Neural progenitor cell (in vitro differentiated cells): ENCODE measurements around the gene DRD1.

ENCODE experiments used
- CTCF ChIP-seq: fragments of 200-600 bp; sonication (generic); IDR thresholded peaks from 2 replicates; pipeline ENCODE4 v1.5.1; 2017; ENCODE audit warnings: antibody characterized with exemption, mild to moderate bottlenecking
- EZH2 ChIP-seq: fragments of 200-600 bp; sonication (generic); IDR thresholded peaks from 2 replicates; pipeline ENCODE4 v1.6.1; 2017; ENCODE audit warnings: antibody characterized with exemption, mild to moderate bottlenecking, moderate library complexity
- EZH2phosphoT487 ChIP-seq: fragments of 200-600 bp; sonication (generic); IDR thresholded peaks from 2 replicates; pipeline ENCODE4 v1.6.1; 2017; ENCODE audit warnings: antibody characterized with exemption

DNA sequence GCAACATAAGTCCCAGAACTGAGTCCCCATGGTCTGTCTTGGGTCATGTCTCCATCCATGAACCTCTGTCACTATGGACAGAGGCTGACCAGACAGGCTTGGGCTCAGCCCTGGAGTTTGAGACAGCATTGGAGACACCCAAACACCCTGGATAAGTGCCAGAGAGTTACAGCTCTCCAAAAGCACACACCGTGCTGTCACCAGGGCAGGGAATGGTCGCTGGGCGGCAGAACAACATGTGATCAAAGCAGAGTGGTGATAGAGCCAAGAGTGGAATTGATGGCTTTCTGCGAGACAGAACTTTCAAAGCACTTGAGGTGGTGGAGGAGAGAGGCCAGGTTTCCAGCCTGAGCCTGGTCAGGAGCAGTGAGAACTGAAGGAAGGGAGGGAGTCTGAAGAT, 50.1 kb downstream of the DRD1 start:
- TF ChIP-seq CTCF (no peak), EZH2 (no peak), EZH2phosphoT487 (no peak)
